Subcutaneous adipose tissue (tissue), 4 donors: ENCODE measurements around the gene GRID2IP. TPM values are rescaled to one million over a fixed set of nuclear protein-coding genes. Genes with fewer than 3 reads are reported as not detected.

Experiments
- CTCF ChIP-seq: fragments of 450-650 bp; IDR thresholded peaks from one replicate; pipeline ENCODE4 v1.5.1; 2016; ENCODE audit warnings: low read depth, mild to moderate bottlenecking, control low read depth, antibody characterized with exemption, moderate library complexity
- total RNA-seq, 4 donors: library from RNA; depleted of rRNA; stranded (reverse); fragments of >200 nt; gene quantifications; one replicate each; pipeline ENCODE4 v1.1.0, GENCODE V29; 2016

Gene GRID2IP
- not detected for total RNA-seq

DNA sequence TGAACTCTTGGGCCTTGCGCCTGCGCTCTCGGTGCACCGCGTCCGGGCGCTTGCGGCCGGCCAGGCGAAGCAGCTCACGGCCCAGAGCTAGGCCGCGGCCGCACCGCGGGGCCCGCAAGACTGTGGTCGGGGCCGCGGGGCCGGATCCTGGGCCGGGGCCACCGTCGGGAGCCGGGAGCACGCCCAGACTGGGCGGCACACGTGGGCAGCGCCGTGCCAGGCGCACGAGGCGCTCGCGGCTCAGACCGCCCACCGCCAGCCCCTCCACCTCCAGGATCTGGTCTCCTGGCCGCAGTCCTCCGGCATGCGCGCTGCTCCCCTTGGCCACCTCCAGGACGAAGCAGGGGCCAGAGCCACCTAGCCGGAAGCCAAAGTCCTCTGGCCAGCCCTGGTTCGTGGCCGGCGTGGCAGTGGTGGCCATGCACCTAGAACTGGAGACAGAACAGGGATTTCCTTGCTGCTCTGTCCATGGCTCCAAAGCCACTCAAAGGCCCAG, at the start of gene GRID2IP:
GRID2IP (minus strand) TSS at position 446 of the 496 bp plus-strand sequence; CDS start at position 421, 25 bp downstream.
- TF ChIP-seq CTCF, result no peak

DNA sequence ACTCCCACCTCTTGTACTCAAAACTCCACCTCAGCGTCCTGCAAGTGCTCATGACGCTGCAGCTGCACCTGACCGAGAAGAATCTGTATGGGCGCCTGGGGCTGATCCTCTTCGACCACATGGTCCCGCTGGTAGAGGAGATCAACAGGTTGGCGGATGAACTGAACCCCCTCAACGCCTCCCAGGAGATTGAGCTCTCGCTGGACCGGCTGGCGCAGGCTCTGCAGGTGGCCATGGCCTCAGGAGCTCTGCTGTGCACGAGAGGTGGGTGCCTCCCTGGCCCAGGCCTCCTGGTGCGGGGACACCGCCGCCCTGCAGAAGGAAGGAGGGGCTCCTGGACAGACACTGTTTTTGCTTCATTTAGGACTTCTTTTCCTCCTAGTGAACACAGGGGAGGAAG, 48.8 kb upstream of the GRID2IP start:
- TF ChIP-seq CTCF, result no peak

DNA sequence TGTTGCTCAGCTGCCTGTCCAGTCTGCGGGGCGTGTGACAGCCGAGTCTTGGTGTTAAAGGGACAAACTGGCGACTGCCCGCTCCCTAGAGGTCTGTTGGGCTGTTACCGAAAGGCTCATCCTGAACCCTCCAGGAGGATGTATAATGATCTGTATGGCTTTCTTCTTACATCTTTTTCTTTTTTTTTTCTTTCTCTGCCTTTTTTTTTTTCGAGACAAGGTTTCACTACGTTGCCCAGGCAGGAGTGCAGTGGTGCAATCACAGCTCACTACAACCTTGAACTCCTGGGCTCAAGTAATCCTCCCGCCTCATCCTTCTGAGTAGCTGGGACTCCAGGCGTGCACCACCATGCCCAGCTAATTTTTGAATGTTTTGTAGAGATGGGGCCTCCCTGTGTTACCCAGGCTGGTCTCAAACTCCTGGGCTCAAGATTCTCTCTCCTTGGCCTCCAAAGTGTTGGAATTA, 39.4 kb upstream of the GRID2IP start:
- no peak for TF ChIP-seq CTCF

GRCh38 chr7:6589829-6590644, 38.8 kb upstream of the GRID2IP start, which contains the start of gene INTS15:
Gene INTS15 (plus strand): TSS chr7:6590021. CDS start chr7:6590284, 263 bp downstream.
- TF ChIP-seq CTCF, result no peak

DNA sequence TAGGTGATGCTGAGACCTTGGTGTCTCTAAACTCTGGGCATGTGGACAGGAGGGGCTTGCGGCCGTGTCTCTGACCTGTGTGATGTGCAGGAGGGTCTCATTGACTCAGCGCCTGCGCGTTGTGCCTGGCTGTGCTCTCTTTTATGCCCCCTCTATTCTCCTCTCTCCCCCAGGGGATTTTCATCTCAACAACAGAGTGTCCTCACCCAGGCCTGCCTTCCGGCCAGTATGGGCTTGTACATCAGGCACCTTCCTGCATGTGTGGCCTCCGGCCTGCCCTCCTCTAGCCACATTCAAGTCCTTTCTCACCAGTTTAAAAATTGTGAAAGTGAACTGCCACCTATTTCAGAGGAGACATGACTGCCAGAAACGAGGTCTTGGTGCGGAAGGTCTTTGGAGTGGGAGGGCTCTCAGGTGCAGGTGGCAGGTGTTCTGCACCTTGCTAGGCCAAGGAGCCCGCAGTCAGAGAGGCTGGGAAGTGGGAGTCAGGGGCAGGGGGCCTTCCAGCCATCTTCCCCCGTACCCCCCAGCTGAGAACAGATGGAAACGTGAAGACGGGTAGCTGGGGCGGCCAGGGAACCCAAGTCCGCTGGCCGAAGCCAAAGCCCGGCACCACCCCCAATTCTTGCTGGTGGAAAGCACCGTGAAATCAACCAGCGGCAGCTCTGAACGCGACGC, 38.0 kb upstream of the GRID2IP start:
- no peak for TF ChIP-seq CTCF

- TF ChIP-seq CTCF, result no peak
Observed at GRCh38 chr7:6588566-6588965, 37.3 kb upstream of the GRID2IP start.

DNA sequence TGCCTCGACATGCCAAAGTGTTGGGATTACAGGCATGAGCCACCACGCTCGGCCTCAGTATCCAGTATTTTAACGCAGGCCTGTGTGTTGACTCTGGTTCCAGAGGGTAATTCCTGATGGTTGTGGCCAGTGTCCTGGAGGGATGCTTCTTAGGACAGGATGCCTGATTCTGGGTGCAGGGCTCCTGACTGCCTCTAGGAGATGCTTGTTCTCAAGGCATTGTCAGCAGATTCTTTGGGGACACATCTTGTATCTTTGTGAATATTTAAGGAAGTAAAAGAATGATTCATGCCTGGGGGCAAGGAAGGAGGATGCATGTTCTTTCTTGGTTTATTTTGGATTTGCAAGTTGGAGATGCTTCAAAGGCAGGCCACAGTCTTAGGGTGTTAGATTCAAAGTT, 28.2 kb upstream of the GRID2IP start:
- TF ChIP-seq CTCF, result no peak
